Measurements from ENCODE around the gene TRAF2.
A peak's percentile ranks its signal among the peaks of the same experiment; 100 is the strongest.
"Not testable (repeated sequence)": the region's sequence is repeated elsewhere in the genome, so short reads cannot be mapped to it uniquely, and the experiment has no call there.

TRAF2 gene

GRCh38 chr9:136882109-136882946 lies 4.0 kb upstream of the TRAF2 start:
- peak; percentile 88 for FAIRE-seq
- DNase-seq (ENCODE audit: low spot score): peak; percentile 91

GRCh38 chr9:136882947-136883283 lies 3.4 kb upstream of the TRAF2 start:
- not testable (repeated sequence) for DNase-seq (ENCODE audit: low spot score); FAIRE-seq

GRCh38 chr9:136883670-136884069 lies 2.6 kb upstream of the TRAF2 start:
- DNase-seq (ENCODE audit: low spot score); FAIRE-seq: not testable (repeated sequence)

- FAIRE-seq: no peak
- peak; percentile 11 for DNase-seq (ENCODE audit: low spot score)
These were observed 588 bp downstream of the TRAF2 start for GRCh38 chr9:136886610-136887597.

GRCh38 chr9:136888454-136888853 lies 2.1 kb downstream of the TRAF2 start:
- FAIRE-seq (no peak), DNase-seq (ENCODE audit: low spot score) (no peak)

- FAIRE-seq: no peak
These were observed 3.5 kb downstream of the TRAF2 start for GRCh38 chr9:136889858-136890257.

GRCh38 chr9:136890661-136891060 lies 4.3 kb downstream of the TRAF2 start:
- DNase-seq (ENCODE audit: low spot score): no peak
- no peak for FAIRE-seq

More at GRCh38 chr9:136889858-136890257, 3.5 kb downstream of the TRAF2 start:
- no peak for DNase-seq (ENCODE audit: low spot score)

GRCh38 chr9:136896027-136896426 lies 9.7 kb downstream of the TRAF2 start:
- FAIRE-seq: no peak
- DNase-seq (ENCODE audit: low spot score): no peak

- FAIRE-seq (no peak), DNase-seq (ENCODE audit: low spot score) (no peak)
These were observed 12.3 kb downstream of the TRAF2 start for GRCh38 chr9:136898483-136899100.

GRCh38 chr9:136899196-136899595 lies 12.9 kb downstream of the TRAF2 start:
- no peak for FAIRE-seq
- DNase-seq (ENCODE audit: low spot score): no peak

- DNase-seq (ENCODE audit: low spot score) (no peak), FAIRE-seq (no peak)
These were observed 14.2 kb downstream of the TRAF2 start for GRCh38 chr9:136900556-136900955.

GRCh38 chr9:136900988-136901515 lies 14.7 kb downstream of the TRAF2 start:
- FAIRE-seq: no peak
- DNase-seq (ENCODE audit: low spot score): peak; percentile 78

GRCh38 chr9:136901516-136902258 lies 15.4 kb downstream of the TRAF2 start:
- DNase-seq (ENCODE audit: low spot score) (peak; percentile 98), FAIRE-seq (peak; percentile 90)

- FAIRE-seq (peak; percentile 87), DNase-seq (ENCODE audit: low spot score) (peak; percentile 93)
These were observed 16.0 kb downstream of the TRAF2 start for GRCh38 chr9:136902259-136902821.

GRCh38 chr9:136903041-136903554 lies 16.8 kb downstream of the TRAF2 start:
- DNase-seq (ENCODE audit: low spot score): no peak
- no peak for FAIRE-seq

- DNase-seq (ENCODE audit: low spot score) (no peak), FAIRE-seq (no peak)
These were observed 19.9 kb downstream of the TRAF2 start for GRCh38 chr9:136906266-136906665.

GRCh38 chr9:136907011-136907914 lies 20.9 kb downstream of the TRAF2 start:
- FAIRE-seq (no peak), DNase-seq (ENCODE audit: low spot score) (no peak)

- FAIRE-seq (no peak), DNase-seq (ENCODE audit: low spot score) (no peak)
These were observed 24.0 kb downstream of the TRAF2 start for GRCh38 chr9:136910197-136910900.

GRCh38 chr9:136910901-136911245 lies 24.6 kb downstream of the TRAF2 start:
- FAIRE-seq (no peak), DNase-seq (ENCODE audit: low spot score) (no peak)

Measured in RCC 7860 (cell line).